ENCODE data around the gene C6orf118.

C6orf118 gene

DNA sequence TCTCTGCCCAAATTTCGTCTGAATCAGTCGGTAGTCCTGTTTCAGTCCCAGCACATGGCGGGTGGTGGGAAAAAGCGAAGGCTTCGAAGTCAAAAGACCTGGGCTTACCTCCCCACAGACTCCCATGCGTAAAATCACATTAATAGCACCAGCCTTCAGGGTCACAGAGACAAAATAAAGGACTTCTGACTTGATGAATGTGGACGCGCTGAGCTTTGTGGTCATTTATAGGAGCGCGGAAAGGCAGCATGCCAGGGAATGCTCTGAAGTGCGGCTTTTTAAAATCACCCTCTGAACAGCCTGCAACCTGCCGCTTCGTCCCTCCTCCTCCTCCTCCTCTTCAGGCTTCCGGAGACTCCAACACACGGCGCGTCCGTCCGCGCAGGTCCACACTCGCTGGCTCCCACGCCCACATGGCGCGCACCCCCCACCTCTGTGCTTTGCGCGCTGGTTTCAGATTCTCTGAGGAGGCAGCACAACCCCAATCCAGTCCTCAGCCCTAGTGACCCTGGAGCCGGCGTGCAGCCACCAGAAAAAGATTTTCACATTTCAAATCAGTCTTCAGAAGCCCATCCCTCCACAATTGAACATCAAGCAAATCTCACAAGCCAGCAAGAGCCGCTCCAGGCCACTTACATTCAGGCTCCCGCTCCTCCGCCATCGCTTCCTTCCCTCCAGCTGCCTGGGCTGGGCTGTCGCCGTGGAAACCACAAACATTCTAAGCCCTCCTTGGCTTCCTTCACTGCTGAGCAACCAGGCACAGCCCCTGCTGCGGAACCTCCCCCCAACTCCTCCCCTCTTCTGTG is at the start of gene C6orf118:
Gene C6orf118 (minus strand): TSS at position 680 of the 806 bp plus-strand sequence. CDS start 19 bp downstream, at position 661.
- no peak for DNase-seq (ENCODE audit: extremely low read depth, low read depth)
- TF ChIP-seq, protein P1, sequence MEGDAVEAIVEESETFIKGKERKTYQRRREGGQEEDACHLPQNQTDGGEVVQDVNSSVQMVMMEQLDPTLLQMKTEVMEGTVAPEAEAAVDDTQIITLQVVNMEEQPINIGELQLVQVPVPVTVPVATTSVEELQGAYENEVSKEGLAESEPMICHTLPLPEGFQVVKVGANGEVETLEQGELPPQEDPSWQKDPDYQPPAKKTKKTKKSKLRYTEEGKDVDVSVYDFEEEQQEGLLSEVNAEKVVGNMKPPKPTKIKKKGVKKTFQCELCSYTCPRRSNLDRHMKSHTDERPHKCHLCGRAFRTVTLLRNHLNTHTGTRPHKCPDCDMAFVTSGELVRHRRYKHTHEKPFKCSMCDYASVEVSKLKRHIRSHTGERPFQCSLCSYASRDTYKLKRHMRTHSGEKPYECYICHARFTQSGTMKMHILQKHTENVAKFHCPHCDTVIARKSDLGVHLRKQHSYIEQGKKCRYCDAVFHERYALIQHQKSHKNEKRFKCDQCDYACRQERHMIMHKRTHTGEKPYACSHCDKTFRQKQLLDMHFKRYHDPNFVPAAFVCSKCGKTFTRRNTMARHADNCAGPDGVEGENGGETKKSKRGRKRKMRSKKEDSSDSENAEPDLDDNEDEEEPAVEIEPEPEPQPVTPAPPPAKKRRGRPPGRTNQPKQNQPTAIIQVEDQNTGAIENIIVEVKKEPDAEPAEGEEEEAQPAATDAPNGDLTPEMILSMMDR (IDR thresholded peaks at IDR 0.05; ENCODE audit: low read depth, low read length), result no peak

DNA sequence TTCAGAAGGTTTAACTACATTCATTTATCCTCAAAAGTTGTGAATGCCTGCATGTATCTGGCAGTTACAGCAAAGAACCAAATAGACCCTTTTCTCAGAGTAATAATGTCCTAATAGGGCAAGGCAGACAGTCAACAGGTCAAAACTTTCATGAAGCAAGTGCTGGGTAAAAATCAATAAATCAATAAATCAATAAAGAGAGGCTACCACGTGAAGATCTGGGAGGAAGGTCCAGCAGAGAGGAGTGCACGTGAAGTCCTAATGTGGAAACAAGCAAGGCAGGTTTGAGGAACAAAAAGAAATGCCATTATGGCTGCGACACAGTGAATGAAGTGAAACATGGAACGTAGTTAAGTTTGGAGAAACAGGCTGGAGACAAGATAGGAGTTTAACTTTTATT is 36.3 kb upstream of the C6orf118 start:
- TF ChIP-seq, protein P1 (IDR thresholded peaks at IDR 0.05; ENCODE audit: low read depth, low read length), result no peak

GRCh38 chr6:165340532-165340931 is 31.1 kb upstream of the C6orf118 start:
- DNase-seq (ENCODE audit: extremely low read depth, low read depth), result no peak

More for the DNA sequence above, 36.3 kb upstream of the C6orf118 start:
- no peak for DNase-seq (ENCODE audit: extremely low read depth, low read depth)

DNA sequence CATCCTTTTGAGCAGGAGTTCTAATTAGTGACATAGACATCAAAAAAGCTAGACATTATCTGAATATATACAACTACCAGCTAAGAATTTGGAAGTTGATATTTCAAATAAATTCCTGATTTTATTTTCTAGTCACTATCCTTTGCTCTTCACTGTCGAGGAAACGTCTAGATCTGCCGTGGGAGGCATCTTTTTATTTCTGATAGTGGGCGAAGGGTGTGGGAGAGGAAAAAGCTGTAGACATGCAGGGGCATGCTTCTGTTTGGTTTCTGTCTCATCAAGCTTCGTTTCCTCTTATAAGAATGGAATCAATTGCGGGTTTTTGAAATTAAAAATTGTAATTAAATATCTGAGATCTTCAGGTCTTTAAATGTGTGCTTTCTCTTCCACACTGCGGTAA is 16.2 kb upstream of the C6orf118 start:
- no peak for DNase-seq (ENCODE audit: extremely low read depth, low read depth)
- TF ChIP-seq, protein P1 (IDR thresholded peaks at IDR 0.05; ENCODE audit: low read depth, low read length), result no peak

More at GRCh38 chr6:165340532-165340931, 31.1 kb upstream of the C6orf118 start:
- TF ChIP-seq, protein P1 (IDR thresholded peaks at IDR 0.05; ENCODE audit: low read depth, low read length), result no peak

GRCh38 chr6:165321555-165322145 is 12.2 kb upstream of the C6orf118 start:
- TF ChIP-seq, protein P1 (IDR thresholded peaks at IDR 0.05; ENCODE audit: low read depth, low read length), result no peak

DNA sequence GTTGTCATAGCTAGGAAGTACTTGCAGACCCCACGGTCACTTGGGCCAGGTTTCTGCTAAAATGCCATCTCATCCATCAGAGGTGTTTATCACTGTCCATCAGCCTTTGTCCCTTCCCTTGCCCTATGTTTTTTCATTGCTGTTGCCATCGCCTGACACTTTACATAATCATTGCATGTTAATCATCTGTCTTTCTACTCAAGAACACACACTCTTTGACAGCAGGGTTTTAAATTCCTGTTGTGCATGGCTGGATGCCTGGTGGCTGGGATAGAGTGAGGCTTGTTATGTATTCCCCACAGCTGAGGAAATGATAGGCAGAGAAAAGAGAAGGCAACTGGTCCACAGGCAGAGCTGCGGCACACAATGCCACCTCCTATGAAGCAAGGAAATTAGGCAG is 11.7 kb upstream of the C6orf118 start:
- TF ChIP-seq, protein P1 (IDR thresholded peaks at IDR 0.05; ENCODE audit: low read depth, low read length), result no peak

More at GRCh38 chr6:165321555-165322145, 12.2 kb upstream of the C6orf118 start:
- DNase-seq (ENCODE audit: extremely low read depth, low read depth), result no peak

DNA sequence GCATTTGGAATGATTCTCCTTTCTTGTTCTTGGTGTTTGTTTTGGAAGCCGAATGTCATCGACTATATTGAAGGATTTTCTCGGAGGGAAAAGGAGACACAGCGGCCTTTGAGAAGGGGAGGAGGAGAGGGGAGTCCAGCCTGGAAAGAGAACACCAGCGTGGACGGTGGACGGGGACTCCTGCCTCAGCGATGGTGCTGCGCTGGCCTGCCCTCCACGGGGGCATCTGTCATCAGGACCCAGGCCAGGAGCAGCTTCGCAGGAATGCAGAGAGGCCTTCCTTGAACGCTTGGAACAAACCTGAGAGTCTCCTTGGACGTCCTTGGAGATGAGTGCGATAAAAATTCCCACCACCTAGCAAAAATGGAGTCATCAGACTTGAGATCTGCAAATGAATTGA is 8.3 kb upstream of the C6orf118 start:
- DNase-seq (ENCODE audit: extremely low read depth, low read depth), result no peak
- TF ChIP-seq, protein P1 (IDR thresholded peaks at IDR 0.05; ENCODE audit: low read depth, low read length), result no peak

More for the DNA sequence above, 11.7 kb upstream of the C6orf118 start:
- no peak for DNase-seq (ENCODE audit: extremely low read depth, low read depth)

Data from AG09319 (cell line).